SW 1271 (cell line): ENCODE data around the gene AVPR2.

Experiments used
- DNase-seq, 2 experiments: peaks; one replicate each; lab custom pipeline; 2025; lab: John Stamatoyannopoulos, UW

AVPR2 gene

DNA sequence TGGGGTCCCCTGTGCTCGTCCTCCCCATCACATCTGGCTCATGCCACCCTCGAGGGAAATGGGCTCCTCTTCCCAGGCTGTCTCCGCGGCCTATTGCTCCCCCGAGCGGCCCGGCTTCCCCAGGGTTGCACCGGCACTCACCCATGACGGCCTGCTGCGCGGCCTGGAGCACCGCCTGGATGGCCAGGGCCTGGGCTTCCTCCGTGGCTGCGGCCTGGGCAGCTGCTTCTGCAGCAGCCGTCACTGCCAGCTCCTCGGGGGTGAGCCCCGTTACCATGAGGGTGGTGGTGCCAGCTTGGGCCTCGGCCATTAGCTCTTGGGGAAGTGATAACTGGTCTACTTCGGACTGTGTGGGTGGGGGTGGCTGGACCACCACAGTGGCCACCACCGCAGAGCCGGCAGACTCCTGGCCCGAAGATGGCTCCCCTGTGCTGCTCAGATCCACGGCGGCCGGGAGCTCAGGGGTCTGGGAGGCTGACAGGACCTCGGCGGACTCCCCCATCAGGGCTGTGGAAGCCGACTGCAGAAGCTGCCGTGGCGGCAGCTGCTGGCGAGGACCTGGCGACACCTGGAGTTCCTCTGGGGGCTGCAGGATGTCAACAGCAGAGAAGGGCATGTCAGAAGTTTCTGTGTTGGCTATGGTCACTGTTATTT, 48.0 kb downstream of the AVPR2 start:
- no peak for DNase-seq

DNA sequence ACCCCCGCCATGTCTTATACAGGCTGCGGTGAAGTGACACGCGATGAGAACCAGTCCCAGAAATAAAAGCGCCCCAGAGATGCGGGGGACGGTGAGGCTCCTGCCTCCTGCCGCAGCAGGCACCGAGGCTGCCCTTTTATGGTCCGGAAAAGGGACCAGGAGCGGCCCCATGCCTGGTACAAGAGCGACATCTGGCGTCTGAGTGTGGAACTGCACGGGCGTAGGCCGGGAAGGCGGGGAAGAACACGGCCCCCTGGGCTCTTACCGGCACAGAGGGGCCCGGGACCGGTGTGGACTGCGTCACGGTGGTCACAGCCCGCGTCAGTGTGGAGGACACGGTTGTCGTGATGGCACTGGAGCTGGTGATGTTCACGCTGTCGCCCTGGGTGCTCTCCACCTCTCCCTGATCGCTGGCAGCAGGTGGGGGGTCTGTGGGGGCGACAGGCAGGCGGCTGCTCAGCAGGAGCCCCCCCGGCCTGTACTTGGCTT, 48.9 kb downstream of the AVPR2 start:
- DNase-seq: no peak

DNA sequence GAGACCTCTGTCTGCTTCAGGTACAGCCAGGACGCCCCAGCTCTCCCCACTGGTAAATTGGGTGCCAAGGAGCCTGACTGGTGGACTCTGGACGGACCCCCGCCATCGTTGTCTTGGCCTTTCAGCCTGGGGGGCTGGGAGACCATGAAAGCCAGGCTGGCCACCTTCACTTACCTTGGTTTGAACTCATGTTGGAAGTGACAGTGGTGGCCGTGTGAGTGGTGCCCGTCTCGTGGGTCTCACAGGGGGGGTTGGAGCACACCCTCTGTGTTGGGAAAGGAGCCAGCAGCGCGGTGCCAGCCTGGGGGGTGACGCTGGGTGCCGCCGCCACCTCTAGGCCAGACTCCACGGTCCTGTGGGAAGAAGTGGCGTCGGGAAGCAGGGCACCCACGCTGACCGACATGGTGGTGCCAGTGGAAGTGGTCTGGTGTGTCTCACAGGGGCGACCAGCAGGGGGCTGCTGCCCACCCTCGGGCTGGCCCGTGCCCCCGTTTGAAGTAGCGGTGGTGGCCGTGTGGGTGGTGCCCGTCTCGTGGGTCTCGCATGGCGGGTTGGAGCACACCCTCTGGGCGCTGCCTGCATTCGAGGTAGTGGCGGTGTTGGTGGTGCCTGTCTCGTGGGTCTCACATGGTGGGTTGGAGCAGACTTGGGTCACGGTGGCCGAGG, 49.6 kb downstream of the AVPR2 start:
- DNase-seq: no peak

DNA sequence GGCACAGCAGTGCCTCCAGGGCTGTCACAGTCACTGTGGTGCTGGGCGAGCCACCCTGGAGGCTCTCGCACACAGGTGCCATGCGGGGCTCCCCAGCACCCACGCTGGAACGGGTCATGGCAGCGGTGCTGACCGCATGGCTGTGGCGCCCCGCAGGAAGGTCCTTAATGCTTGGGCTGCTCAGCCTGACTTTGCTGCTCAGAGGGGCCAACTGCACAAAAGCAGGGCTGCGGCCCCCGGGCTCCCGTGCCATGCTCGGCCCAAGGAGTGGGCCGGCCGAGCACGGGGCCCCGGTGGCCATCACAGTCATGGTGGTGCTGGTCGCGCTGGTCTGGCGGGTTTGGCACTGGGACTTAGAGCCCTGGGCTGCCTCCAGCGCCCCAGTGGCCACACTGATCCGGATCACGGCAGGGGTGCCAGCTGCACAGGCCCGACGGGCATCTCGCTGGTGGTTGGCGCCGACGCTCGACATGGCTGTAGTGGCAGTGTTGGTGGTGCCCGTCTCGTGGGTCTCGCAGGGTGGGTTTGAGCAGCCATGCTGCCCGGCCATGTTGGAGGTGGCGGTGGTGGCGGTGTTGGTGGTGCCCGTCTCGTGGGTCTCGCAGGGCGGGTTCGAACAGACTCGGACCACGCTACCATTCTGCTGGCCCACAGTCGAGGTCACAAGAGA, 50.2 kb downstream of the AVPR2 start:
- no peak for DNase-seq

DNA sequence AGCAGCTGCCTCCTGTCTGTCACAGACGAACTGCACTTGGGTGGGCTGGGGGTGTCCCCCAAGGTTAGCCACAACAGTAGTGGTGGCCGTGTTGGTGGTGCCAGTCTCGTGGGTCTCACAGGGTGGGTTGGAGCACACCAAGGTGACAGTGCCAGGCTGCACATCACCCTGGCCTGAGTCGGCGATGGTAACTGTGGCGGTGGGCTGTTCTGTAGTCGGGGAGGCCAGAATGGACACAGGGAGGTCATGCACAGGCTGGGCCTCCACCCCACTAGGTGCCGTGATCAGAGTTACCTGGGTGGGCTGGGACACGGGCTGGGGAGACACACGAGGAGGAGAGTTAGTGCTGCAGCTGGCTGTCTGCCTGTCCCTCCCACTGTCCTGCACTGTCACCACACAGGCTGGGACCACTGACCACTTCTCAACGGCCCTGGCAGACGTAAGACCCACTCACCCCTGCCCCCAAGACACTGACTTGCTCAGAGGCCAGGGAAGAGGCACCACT, 50.8 kb downstream of the AVPR2 start:
- DNase-seq: no peak

DNA sequence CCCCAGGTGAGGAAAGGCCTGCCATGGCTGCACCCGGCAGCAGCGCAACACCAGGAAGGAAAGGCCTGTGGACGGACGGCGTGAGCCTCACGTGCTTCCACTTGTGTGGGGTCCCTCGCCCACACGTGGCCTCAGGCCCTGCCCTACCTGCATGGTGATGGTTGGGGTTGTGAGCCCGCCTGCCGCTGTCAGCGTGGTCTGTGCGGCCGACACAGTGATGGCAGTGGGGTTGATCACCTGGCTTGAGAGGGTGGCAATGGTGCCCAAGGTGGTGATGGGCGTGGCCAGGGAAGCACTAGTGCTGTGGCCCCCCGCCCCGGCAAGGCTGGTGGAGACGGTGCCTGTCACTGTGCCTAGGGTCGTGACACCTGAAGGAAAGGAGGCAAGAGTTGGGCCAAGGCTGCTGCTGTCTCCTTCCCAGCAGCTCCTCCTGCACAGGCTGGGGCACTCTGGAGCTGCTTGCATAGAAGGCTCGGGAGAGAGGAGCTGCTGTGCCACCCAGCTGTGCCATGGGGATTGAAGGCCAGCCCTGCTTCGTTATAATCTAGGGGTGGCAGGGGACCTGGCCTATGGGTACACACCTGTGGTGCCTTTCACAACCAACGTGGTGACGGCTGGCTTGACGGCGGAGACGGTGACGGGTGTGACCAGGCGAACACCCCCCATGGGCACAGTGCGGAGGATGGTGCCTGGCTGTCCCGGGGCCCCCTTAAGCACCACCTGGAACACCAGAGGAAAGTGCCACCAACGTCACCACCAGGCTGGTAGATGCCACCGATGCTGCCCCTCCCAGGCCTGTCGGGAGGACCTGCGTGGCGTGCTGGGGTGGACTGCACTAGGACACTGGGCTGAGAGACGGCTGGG, 51.8 kb downstream of the AVPR2 start:
- no peak for DNase-seq
